Measurements from ENCODE around the gene ANKRD33. TPM values are rescaled to one million over a fixed set of nuclear protein-coding genes. Genes with fewer than 3 reads are reported as not detected.

Gene ANKRD33
- total RNA-seq, 3 donors from 2014 or later (not counting 1 experiment from before 2014, with no cell fraction given) = not detected

GRCh38 chr12:51895378-51896135, 7.7 kb downstream of the ANKRD33 start:
- Histone ChIP-seq H3K36me3 (ENCODE audit: control insufficient read depth, insufficient read depth, low read length) (no peaks in the 10 kb centered on the region), H3K27ac (ENCODE audit: low read length) (no peak overlapping the region), H3K27me3 (ENCODE audit: control insufficient read depth, insufficient read depth, low read length) (no peaks in the 10 kb centered on the region), H3K4me1 (ENCODE audit: control insufficient read depth, insufficient read depth, low read length) (no peaks in the 10 kb centered on the region), H3K9me3 (ENCODE audit: control insufficient read depth, insufficient read depth, low read length) (no peaks in the 10 kb centered on the region), H3K4me3 (ENCODE audit: low read length) (no peak overlapping the region)
- 89% methylated on average over 8 of the region's 8 CpGs for WGBS (ENCODE audit: insufficient coverage)
- Mint-ChIP-seq H3K27ac (no peak overlapping the region), H3K4me1 (peaks cover 0 to 5% of the 10 kb centered on the region in 2 donors), H3K4me3 (no peak overlapping the region), H3K36me3 (no peaks in the 10 kb centered on the region), H3K27me3 (ENCODE audit: low read depth in 2 of 2) (peaks cover 0 to 6% of the 10 kb centered on the region in 2 donors), H3K9me3 (no peaks in the 10 kb centered on the region)
- TF ChIP-seq, protein P1, sequence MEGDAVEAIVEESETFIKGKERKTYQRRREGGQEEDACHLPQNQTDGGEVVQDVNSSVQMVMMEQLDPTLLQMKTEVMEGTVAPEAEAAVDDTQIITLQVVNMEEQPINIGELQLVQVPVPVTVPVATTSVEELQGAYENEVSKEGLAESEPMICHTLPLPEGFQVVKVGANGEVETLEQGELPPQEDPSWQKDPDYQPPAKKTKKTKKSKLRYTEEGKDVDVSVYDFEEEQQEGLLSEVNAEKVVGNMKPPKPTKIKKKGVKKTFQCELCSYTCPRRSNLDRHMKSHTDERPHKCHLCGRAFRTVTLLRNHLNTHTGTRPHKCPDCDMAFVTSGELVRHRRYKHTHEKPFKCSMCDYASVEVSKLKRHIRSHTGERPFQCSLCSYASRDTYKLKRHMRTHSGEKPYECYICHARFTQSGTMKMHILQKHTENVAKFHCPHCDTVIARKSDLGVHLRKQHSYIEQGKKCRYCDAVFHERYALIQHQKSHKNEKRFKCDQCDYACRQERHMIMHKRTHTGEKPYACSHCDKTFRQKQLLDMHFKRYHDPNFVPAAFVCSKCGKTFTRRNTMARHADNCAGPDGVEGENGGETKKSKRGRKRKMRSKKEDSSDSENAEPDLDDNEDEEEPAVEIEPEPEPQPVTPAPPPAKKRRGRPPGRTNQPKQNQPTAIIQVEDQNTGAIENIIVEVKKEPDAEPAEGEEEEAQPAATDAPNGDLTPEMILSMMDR (IDR thresholded peaks at IDR 0.05) = no peak
- ATAC-seq = no peak
- no peak for DNase-seq
- intact Hi-C loops (cut with micrococcal nuclease) = no loop called here

- TF ChIP-seq, protein P1 (IDR thresholded peaks at IDR 0.05) = no peak
- no peaks in the 10 kb centered on the region for H3K36me3 ChIP-seq (ENCODE audit: control insufficient read depth, insufficient read depth, low read length)
- intact Hi-C loops (cut with micrococcal nuclease) = no loop called here
- no peaks in the 10 kb centered on the region for H3K9me3 ChIP-seq (ENCODE audit: control insufficient read depth, insufficient read depth, low read length)
- no peaks in the 10 kb centered on the region for H3K27me3 ChIP-seq (ENCODE audit: control insufficient read depth, insufficient read depth, low read length)
- H3K36me3 Mint-ChIP-seq = no peaks in the 10 kb centered on the region
- ATAC-seq (no peak), DNase-seq (no peak)
- 40% methylated on average over 3 of the region's 3 CpGs for WGBS (ENCODE audit: insufficient coverage)
- no peaks in the 10 kb centered on the region for H3K9me3 Mint-ChIP-seq
- peaks cover 0 to 5% of the 10 kb centered on the region in 2 donors for H3K4me1 Mint-ChIP-seq
- no peak overlapping the region for H3K27ac Mint-ChIP-seq
- H3K4me3 Mint-ChIP-seq = no peak overlapping the region
- H3K4me1 ChIP-seq (ENCODE audit: control insufficient read depth, insufficient read depth, low read length) = no peaks in the 10 kb centered on the region
- H3K27ac ChIP-seq (ENCODE audit: low read length) = no peak overlapping the region
- H3K27me3 Mint-ChIP-seq (ENCODE audit: low read depth in 2 of 2) = peaks cover 0 to 6% of the 10 kb centered on the region in 2 donors
- no peak overlapping the region for H3K4me3 ChIP-seq (ENCODE audit: low read length)
Observed at GRCh38 chr12:51896236-51896635, 8.3 kb downstream of the ANKRD33 start.

- no peak for ATAC-seq
- TF ChIP-seq, protein P1 (IDR thresholded peaks at IDR 0.05) = no peak
- 88% methylated on average over 8 of the region's 8 CpGs for WGBS (ENCODE audit: insufficient coverage)
- Mint-ChIP-seq H3K4me1 (peaks cover 0 to 5% of the 10 kb centered on the region in 2 donors), H3K4me3 (no peak overlapping the region), H3K27me3 (ENCODE audit: low read depth in 2 of 2) (peaks cover 0 to 6% of the 10 kb centered on the region in 2 donors), H3K27ac (no peak overlapping the region), H3K9me3 (no peaks in the 10 kb centered on the region), H3K36me3 (no peaks in the 10 kb centered on the region)
- no peaks in the 10 kb centered on the region for H3K36me3 ChIP-seq (ENCODE audit: control insufficient read depth, insufficient read depth, low read length)
- no peak for DNase-seq
- no peak overlapping the region for H3K27ac ChIP-seq (ENCODE audit: low read length)
- H3K9me3 ChIP-seq (ENCODE audit: control insufficient read depth, insufficient read depth, low read length) = no peaks in the 10 kb centered on the region
- no peak overlapping the region for H3K4me3 ChIP-seq (ENCODE audit: low read length)
- intact Hi-C loops (cut with micrococcal nuclease) = no loop called here
- H3K27me3 ChIP-seq (ENCODE audit: control insufficient read depth, insufficient read depth, low read length) = no peaks in the 10 kb centered on the region
- H3K4me1 ChIP-seq (ENCODE audit: control insufficient read depth, insufficient read depth, low read length) = no peaks in the 10 kb centered on the region
Observed at GRCh38 chr12:51897181-51897580, 9.3 kb downstream of the ANKRD33 start.

DNA sequence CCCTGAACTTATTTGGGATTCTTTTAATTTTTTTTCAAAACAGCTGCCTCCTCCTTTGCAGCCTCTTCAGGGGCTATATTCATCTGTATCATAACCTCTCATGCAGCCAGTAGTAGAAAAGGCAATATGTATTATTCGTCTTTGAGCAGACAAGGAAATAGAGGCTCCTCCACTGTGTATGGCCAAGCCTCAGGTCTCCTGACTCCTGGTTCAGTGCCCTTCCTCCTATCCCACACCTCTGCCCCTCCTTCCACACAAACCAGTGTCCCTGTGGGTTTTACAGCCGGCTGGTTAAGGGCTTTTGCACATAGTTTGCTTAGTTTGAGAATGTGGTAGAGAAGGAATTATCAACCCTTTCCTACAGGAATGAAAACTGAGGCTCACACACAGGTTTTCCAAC, 10.6 kb downstream of the ANKRD33 start:
- DNase-seq = no peak
- Mint-ChIP-seq H3K9me3 (no peaks in the 10 kb centered on the region), H3K4me1 (peaks cover 0 to 5% of the 10 kb centered on the region in 2 donors), H3K27ac (no peak overlapping the region), H3K27me3 (ENCODE audit: low read depth in 2 of 2) (peaks cover 0 to 3% of the 10 kb centered on the region in 2 donors), H3K36me3 (no peaks in the 10 kb centered on the region), H3K4me3 (no peak overlapping the region)
- intact Hi-C loops (cut with micrococcal nuclease) = no loop called here
- Histone ChIP-seq H3K27me3 (ENCODE audit: control insufficient read depth, insufficient read depth, low read length) (no peaks in the 10 kb centered on the region), H3K9me3 (ENCODE audit: control insufficient read depth, insufficient read depth, low read length) (no peaks in the 10 kb centered on the region), H3K4me3 (ENCODE audit: low read length) (no peak overlapping the region), H3K36me3 (ENCODE audit: control insufficient read depth, insufficient read depth, low read length) (no peaks in the 10 kb centered on the region), H3K4me1 (ENCODE audit: control insufficient read depth, insufficient read depth, low read length) (no peaks in the 10 kb centered on the region), H3K27ac (ENCODE audit: low read length) (no peak overlapping the region)
- 100% methylated on average over 1 of the region's 2 CpGs for WGBS (ENCODE audit: insufficient coverage)
- no peak for ATAC-seq
- TF ChIP-seq, protein P1 (IDR thresholded peaks at IDR 0.05) = no peak

Data from natural killer cell (primary cell).